ENCODE results near the gene ERGIC1.
"Not testable (repeated sequence)": the region's sequence is repeated elsewhere in the genome, so short reads cannot be mapped to it uniquely, and the experiment has no call there.

ERGIC1 gene

DNA sequence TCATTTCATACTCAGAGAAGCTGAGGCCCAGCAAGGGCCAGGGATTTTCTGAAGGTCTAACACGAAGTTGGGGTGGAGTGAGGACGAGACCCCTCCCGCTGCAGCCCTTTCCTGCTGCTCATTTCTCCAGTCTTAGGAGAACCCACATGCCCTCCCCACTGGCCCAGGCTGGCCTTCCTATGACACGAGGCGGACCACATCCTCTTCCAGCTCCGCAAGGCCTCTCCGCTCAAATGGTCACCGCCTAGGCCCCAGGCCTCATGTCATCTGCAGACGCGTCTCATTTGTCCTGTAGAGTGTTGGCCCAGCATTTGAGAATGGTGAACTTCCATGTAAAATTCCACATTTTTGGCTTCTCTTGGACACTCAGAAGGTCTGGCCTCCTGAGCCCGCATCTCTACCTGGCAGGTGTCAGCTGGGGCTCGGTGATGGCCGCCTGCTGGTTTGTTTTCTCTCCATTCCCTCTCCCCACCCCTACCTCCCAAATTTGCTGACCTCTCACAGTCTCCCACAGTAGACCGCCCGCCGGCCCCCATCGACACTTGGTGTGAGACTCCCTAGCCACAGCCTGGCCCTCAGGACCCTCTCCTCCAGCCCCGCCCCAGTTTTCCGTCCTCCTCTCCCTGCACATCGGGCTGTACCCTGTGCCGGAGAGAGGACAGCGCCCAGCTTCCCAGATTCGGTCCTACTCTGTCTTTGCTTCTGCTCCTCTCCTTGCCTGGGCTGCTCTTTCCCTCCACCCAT lies 51.7 kb downstream of the ERGIC1 start:
- DNase-seq = no peak

- DNase-seq = no peak
Observed at GRCh38 chr5:172886476-172886875, 52.4 kb downstream of the ERGIC1 start.

GRCh38 chr5:172886974-172887501 lies 53.0 kb downstream of the ERGIC1 start:
- DNase-seq = no peak

DNA sequence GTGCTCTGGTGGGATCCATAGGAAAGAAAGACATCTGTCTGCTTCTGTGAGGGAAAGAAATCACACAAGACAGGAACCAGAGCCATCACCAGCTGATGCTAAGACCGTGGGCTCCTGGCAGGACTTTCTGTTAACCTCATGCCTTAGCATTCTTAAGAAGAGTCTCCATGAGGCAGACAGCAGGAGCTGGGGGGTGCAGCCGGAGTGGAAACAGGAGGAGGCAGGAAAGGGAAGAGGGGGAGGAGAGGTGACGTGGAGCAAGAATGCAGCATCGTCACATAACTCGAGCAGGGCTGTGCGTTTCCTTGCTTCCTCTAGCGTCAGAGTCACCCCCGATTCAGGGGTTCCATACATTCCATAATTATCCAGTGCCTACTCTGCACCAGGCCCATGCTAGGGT lies 53.6 kb downstream of the ERGIC1 start:
- no peak for DNase-seq

- DNase-seq = no peak
Observed at GRCh38 chr5:172890659-172891058, 56.6 kb downstream of the ERGIC1 start.

- DNase-seq = no peak
Observed at GRCh38 chr5:172891716-172892421, 57.8 kb downstream of the ERGIC1 start.

GRCh38 chr5:172892713-172893112 lies 58.7 kb downstream of the ERGIC1 start:
- DNase-seq = no peak

DNA sequence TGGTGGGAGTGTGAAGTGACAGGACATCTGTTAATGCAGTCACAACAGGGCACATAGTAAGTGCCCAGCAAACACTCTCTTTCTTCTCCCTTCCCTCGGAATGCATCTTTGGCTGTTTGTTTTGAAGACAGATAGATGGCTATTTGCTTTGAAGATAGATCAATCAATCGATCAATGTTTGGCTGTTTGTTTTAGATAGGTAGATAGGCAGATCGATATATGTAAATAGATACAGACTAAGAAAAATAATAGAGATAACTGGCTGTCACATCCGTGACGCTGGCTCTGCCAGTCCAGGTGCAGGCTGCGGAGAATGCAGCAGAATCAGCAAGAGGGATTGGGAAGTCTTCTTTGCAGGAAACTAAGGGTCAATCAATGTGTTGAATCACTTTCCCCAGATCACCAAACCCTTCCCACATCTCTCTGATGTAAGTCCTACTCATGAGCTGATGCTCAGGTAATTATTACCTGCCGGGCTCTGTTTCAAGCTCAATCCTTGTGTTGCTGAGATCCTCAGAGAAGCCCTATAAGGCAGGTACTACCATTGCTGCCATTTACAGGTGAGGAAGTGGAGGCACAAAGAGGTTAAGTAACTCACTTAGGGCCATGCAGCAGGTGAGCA lies 60.8 kb downstream of the ERGIC1 start:
- no peak for DNase-seq

GRCh38 chr5:172895549-172895948 lies 61.5 kb downstream of the ERGIC1 start:
- no peak for DNase-seq

GRCh38 chr5:172896465-172896864 lies 62.4 kb downstream of the ERGIC1 start:
- DNase-seq = no peak

GRCh38 chr5:172897067-172897466 lies 63.0 kb downstream of the ERGIC1 start:
- DNase-seq = not testable (repeated sequence)

GRCh38 chr5:172897481-172898217 lies 63.6 kb downstream of the ERGIC1 start:
- no peak for DNase-seq

GRCh38 chr5:172898218-172898842 lies 64.3 kb downstream of the ERGIC1 start:
- DNase-seq = no peak

GRCh38 chr5:172898843-172899369 lies 64.9 kb downstream of the ERGIC1 start:
- DNase-seq = no peak

DNA sequence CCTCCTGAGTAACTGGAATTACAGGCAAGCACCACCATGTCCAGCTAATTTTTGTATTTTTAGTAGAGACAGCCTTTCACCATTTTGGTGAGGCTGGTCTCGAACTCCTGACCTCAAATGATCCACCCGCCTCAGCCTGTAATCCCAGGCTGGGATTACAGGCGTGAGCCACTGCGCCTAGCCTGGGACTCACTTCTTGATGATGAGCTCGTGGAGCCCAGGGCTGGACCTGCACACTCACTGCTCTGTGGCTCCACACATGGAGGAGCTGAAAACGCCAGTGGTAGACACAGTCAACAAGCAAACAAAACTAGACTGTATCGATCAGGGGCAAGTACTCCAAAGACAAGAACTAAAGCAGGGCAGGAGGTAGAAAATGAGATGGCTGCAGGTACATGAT lies 65.4 kb downstream of the ERGIC1 start:
- DNase-seq = no peak

DNA sequence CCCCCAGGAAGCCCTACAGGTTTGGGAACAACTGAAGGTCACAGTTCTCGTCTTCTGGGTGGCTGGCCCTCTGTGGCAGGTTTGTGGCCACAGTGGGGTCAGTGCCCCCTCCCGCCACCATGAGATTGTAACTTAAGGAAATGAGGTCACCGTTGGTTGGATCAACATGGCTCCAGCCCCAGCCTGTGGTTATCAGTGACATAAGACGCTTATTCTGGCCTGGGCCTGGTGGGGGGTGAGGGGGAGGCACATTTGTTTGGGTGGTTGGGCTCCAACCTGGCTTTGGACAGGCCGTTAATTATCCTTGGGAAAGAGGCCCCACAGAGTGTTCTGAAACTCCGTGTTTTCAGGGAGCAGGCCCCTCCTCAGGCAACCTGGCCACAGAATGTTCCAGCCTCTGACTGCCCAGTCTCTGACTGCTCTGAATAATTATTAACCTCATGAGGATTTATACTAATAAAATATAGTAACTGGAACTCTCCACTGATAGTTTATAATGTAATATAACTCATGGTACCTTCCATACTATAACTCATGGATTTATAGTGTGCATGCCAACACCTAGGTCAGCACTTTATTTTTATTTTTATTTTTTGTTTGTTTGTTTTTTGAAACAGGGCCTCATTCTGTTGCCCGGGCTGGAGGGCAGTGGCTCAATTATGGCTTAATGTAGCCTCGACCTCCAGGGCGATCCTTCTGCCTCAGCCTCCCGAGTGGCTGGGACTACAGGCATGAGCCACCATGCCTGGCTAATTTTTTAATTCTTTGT lies 67.1 kb downstream of the ERGIC1 start:
- DNase-seq = no peak

DNA sequence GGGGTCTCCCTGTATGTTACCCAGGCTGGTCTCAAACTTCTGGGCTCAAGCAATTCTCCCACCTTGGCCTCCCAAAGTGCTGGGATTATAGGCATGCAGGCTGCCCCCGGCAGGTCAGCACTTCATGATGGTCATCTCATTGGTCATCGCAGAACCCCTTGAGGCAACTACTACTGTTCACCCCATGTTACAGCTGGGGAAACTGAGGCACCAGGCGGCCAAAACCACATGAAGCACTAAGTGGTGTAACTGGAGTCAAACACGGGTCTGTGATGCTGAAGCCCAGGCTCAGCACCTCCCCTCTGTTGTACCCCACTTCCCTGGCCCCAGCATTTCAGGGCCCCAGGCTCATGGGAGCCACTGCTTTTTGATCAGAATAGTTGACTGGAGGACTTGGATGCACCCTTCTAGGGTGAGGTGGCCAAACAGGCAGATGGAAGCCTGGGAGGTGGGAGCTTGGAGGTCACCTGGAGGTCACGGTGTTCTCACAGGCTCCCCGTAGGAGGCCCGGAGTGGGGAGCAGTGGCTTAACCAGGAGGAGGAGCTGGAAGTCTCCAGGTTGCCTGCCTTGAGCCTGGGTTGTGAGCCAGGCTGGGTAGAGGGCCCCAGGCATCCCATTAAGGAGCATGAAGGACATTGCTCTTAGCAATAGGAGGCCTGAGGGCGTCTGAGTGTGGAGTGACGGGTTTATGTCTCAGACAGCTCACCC lies 67.9 kb downstream of the ERGIC1 start:
- DNase-seq = no peak

DNA sequence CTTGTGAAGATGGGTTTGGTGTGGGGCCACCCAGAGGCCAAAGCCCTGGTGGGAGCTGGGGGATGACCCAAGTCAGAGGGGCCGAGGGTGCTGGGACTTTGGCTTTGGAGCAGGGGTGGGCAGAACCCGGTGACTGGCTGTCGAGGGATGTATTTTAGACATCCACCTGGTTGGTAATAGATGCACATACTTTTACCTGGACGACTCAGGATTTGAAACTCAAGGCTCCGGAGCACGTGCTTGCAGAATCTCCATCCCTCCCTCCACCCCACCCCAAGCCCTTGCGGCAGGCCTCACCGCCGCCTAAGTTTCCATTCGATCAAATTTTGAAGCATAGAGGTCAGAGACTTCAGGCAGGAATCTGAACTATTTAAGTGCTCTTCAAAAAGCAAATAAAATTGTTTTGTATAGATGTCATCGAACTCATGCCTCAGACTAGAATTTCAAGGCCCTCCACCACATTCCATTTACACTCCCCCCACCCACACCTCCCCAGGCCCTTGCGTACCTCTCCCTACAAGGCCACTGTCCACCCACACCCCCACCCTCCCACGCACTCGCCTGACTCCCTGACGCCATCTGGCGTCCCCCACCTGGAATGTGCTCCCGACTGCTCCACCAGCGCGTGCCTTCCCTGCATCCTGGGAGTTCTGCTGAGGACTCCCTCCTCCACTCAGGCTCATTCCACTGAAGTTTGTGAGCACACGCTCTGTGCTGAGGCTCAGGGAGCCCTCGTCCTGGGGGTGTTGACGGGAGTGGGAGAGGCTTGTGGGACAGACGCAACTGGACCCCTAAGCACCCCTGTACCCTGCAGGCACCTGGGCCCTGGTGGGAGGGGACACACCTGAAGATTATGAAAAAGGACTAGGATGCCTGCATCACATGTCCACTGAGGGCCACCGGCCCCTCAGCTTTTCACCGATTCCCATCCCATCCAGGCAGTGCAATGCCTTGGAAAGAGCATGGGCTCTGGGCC lies 68.7 kb downstream of the ERGIC1 start:
- DNase-seq = no peak

DNA sequence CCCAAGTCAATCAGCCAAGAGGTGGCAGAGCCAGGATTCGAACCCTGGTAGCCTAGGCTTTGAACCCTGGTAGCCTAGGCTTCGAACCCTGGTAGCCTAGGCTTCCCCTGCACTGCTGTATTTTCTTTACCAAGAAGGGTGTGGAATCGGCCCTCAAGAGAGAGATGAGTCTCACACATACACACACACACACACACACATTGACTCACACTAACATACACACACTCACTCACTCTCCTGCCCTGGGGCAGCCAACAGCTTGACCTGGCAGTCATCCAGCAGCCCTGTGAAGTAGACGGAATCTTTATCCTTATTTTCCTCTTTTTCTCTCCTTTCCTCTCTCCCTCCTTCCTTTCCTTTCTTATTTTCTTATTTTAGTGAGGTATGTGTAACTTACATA lies 69.7 kb downstream of the ERGIC1 start:
- no peak for DNase-seq

DNA sequence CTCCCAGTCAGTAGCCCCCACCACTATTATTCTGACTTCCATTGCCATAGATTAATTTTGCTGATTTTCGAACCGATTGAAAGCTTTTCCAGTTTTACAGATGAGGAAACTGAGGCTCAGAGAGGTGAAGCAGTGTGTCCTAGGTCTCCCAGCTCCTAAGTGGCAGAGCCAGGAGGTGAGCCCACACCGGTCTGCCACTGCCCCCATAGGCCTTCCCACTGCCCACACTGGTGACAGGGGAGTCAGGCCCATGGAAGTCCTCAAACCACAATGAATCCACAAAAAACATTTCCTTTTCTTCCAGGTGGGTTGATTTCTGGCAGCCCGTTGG lies 70.2 kb downstream of the ERGIC1 start:
- DNase-seq = no peak

Measured in stimulated activated CD4-positive, alpha-beta T cell treated with anti-CD3 and anti-CD28 coated beads, Interleukin-15, amount 100 ng/mL, for 24 hours (primary cell).